GM18867 (cell line): Measurements from ENCODE around the gene NPC1L1.
A peak's percentile ranks its signal among the peaks of the same experiment; 100 is the strongest.
"Not testable (repeated sequence)": the region's sequence is repeated elsewhere in the genome, so short reads cannot be mapped to it uniquely, and the experiment has no call there.

Experiments
- ATAC-seq: cut with Tn5 transposase; IDR thresholded peaks from one replicate; pipeline ENCODE4 v1.9.1; 2021; ENCODE audit warnings: mild to moderate bottlenecking, moderate library complexity; ENCODE audit not compliant: unreplicated experiment

Gene NPC1L1

GRCh38 chr7:44565097-44565794 lies 24.1 kb upstream of the NPC1L1 start:
- peak; percentile 74 for ATAC-seq

DNA sequence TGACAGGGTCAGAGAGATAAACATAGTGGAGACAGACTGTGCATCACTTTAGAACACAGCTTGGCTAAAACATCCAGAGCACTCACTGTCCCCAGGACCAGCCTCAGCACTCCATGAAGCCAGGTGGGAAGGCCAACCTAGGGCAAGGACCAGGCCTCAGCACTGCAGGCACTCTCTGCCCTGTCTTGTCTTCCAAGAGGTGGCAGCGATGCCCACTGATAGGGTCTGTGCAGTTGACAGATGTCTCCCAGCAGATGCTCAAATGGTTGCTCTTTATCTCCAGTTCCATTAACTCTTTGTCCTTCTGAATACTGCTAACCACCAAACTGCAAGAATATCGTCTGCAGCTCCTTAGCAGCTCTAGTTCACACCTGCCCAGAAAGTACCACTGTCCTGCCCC lies 23.5 kb upstream of the NPC1L1 start:
- no peak for ATAC-seq

GRCh38 chr7:44563171-44563679 lies 22.1 kb upstream of the NPC1L1 start:
- no peak for ATAC-seq

DNA sequence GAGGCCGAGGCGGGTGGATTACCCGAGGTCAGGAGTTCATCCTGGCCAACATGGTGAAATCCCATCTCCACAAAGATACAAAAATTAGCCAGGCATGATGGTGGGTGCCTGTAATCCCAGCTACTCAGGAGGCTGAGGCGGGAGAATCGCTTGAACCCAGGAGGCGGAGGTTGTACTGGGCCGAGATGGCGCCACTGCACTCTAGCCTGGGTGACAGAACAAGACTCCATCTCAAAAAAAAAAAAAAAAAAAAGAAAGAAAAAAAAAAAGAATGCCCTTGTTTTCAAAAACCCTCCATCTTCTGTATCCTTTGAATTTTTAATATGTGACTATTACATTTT lies 21.5 kb upstream of the NPC1L1 start:
- not testable (repeated sequence) for ATAC-seq

GRCh38 chr7:44561962-44562621 lies 21.0 kb upstream of the NPC1L1 start:
- no peak for ATAC-seq

DNA sequence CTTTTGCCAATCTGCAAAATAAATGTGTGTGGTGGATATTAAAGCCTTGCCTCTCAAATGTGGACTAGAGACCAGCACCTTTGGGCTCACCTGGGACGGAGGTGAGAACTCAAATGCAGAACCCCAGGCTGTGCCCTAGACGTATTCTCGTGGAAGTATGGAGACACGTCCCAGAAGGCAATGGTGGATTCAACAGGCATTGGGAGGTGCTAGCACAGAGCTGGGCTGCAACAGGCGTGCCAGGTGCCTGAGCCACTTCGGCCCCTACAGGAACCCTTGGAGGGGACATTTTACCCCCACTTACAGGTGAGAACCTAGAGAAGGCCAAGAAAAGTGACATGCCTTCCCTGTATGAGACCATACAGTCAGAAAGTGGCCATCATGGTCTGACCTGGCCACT lies 20.4 kb upstream of the NPC1L1 start:
- ATAC-seq: no peak

- ATAC-seq: no peak
Observed at GRCh38 chr7:44559485-44559884, 18.4 kb upstream of the NPC1L1 start.

- no peak for ATAC-seq
Observed at GRCh38 chr7:44557485-44557884, 16.4 kb upstream of the NPC1L1 start.

- ATAC-seq: no peak
Observed at GRCh38 chr7:44555350-44555749, 14.2 kb upstream of the NPC1L1 start.

- ATAC-seq: not testable (repeated sequence)
Observed at GRCh38 chr7:44552473-44553005, 11.4 kb upstream of the NPC1L1 start.

DNA sequence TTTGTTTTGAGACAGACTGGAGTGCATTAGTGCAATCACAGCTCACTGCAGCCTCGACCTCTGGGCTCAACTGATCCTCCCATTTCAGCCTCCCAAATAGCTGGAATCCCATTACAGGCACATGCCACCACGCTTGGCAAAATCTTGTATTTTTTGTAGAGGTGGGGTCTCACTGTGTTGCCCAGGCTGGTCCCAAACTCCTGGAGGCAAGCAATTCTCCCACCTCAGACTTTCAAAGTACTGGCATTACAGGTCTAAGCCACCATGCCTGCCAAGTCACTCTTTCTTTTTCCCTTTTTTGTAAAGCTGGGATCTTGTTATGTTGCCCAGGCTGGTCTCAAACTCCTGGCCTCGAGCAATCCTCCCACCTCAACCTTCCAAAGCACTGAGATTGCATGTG lies 8.3 kb upstream of the NPC1L1 start:
- ATAC-seq: no peak

DNA sequence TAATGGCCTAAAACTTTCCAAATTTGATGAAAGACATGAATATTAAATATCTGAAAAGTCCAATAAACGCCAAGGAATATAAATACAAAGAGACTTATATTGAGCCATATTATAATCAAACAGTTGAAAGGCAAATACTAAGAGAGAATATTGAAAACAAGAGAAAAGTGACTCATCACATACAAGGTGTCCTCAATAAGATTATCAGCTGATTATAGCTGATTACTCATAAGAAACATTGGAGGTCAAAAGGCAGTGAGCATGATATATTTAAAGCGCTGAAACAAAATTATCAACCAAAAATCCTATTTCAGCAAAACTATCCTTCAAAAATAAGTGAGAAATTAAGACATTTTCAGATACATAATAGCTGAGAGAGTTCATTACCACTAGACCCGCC lies 7.8 kb upstream of the NPC1L1 start:
- ATAC-seq: no peak

- ATAC-seq: no peak
Observed at GRCh38 chr7:44547536-44548231, 6.6 kb upstream of the NPC1L1 start.

- ATAC-seq: no peak
Observed at GRCh38 chr7:44541876-44542610, 913 bp upstream of the NPC1L1 start.

GRCh38 chr7:44540592-44541027 lies 520 bp downstream of the NPC1L1 start:
- no peak for ATAC-seq

DNA sequence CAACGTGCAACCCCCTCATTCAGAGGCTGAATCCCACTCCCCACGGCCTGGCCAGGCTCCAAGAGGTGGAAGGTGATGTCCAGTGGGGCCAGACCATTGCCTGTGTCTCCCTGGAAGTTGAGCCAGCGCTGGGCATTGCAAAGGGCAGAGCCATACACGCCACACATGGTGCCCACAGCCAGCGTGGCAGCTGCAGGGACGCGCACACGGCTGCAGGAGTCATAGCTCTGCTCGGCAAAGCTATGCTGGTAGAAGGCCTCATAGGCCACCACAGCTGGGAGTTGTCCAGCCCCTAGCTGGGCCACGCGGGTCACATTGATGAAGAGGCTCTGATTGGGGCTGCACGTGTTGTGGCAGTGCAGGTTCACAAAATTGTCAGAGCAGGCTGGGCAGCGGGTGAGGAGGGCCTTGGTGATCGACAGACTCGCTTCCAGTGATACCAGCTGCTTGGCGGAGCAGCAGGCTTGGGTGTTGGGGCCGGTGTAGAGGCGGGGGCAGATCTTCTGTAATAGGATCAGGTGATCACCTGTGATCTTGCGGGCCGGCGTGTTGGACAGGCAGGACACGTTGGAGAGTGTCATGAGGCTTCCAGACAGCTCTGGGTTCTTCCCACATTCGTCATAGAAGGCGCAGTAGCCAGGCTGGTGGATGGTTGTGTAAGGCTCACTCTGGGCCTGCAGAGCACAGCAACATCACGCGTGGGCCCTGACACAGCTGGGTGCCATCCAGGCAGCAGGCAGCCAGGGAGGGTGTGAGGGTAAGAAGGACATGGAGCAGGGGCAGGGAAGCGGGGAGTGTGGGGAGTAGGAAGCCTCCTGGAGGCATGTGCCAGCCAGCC lies 1.2 kb downstream of the NPC1L1 start:
- no peak for ATAC-seq

DNA sequence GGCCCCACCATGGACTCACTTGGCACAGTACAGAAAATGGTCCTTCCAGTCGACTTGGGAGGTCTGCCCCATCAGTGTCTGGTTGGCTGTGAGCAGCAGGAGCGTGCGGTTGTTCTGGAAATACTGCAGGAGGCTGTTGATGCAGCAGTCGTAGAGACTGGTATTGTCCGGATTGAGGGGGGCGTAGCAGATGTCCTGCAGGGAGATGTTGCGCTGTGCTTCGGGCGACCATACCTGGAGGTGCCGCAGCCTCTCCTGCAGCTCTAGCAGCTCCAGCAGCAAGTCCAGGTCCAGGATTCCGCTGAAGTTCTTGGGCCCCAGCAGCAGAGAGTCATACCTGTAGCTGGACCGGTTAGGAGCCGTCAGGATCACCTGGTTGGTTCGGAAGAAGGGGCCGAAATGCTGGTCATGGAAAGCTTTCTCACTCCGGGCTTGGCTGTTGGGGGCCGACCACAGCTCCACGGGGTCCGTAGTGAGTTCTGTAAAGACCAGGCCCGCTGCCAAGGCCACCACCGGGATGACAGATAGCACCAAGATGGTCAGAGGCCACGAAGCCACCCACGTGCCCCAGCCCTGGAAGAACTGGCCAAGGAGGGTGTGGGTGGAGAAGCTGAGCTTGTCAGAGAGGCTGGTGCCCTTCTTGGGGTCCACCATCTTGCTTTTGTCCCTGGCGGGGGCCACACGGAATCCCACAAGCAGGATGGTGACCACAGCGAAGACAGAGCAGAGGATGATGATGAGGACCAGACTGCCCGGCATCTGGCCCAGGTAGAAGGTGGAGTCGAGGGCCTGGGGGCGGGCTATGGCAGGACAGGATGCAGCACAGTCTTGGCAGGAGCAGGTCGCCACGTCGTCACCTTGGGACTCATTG lies 2.1 kb downstream of the NPC1L1 start:
- no peak for ATAC-seq

DNA sequence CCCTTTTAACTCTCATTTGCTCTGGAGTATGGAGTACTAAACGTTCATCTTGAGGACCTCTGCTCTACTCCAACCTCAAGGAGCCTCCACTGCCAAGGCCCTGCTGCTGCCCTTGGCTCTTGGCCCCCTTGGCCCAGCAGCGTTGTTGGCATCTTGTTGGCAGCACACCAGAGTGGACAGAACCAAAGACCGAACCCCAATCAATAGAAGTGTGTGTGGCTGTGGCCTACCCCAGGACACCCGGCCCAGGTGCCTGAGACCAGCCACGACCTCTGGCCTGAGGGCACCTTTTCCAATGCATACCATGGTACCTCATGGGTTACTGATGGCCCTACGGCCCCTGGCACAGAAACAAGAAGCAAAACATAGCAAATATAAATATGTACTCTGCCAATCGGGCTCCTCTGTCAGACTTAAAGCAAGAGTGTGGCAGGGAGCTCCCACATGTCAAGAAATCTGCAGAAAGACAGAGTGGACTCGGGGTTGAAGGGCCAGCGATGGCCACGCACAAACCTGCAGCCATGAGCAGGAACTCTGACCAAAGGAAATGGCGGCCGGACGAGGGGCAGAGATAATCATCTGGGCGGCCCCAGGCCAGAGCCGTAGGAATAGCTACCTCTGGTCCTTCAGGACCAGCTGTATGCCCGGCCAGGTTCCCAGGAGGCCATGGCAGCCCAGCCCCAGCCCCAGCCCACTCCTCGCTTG lies 2.9 kb downstream of the NPC1L1 start:
- ATAC-seq: no peak

DNA sequence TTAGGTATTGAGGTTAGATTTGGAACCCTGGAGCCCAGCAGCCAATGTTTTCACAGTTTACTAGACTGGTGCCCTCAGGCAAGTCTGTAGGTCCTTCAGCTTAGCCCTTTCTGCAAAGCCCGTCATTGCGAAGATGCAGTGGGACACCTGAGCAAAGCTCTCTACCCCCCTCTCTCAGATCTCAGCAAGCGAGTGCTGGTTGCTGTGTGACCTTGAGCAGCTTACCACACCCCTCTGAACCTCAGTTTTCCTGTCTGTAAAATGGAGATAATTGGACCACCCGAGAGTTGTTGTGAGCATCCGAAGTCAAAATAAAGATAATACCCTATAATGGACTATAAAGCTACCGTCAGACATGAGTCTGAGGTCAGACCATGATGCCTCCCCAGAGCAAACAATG lies 3.7 kb downstream of the NPC1L1 start:
- ATAC-seq: no peak
